K562 (cell line): Measurements from ENCODE around the gene WNK2. TPM values are rescaled to one million over a fixed set of nuclear protein-coding genes. Genes with fewer than 3 reads are reported as not detected.

ENCODE experiments used
- ATAC-seq: fragments of 200-7000 bp; cut with Tn5 transposase; 3 replicates; pipeline ENCODE4 v1.9.1; 2020; ENCODE audit warnings: moderate library complexity
- BruUV-seq: library from RNA; stranded (reverse); fragments of 400-500 nt; replicated peaks from 2 replicates; lab custom pipeline; 2021; lab: Mats Ljungman, UMichigan
- CTCF ChIA-PET: fragments of 300-600 bp; formaldehyde crosslinking; extraction: SDS; loops from one replicate; lab custom pipeline; 2021; ENCODE audit warnings: low intra/inter-chr PET ratio; lab: Yijun Ruan, JAX
- POLR2A ChIA-PET: fragments of 300-600, 350-650 bp; sonication (Branson Sonifier 250); formaldehyde crosslinking; extraction: SDS; loops from one replicate; lab custom pipeline; 2021; ENCODE audit warnings: antibody characterized with exemption, inconsistent platforms; lab: Yijun Ruan, JAX
- DNase-seq, 4 experiments: peaks; one replicate each; pipeline versions ENCODE4 v3.0.0 to v3.0.0-alpha.2; 2011 to 2018; ENCODE audit warnings: low spot score in 3 of 4, mixed read lengths in 3 of 4; ENCODE audit errors: extremely low read depth in 1 of 4
- FAIRE-seq: peaks from 2 replicates; lab custom pipeline; 2011; peaks lifted over from hg19 to GRCh38; lab: Jason Lieb, UNC
- H2AFZ ChIP-seq: 2 replicates; pipeline ENCODE4 v1.6.0; 2011; ENCODE audit warnings: low read depth, low read length, control low read depth, inconsistent platforms
- H3K27ac ChIP-seq: fragments of 200-600 bp; 3 replicates; pipeline ENCODE4 v1.8.0; 2011; ENCODE audit warnings: low read depth, mild to moderate bottlenecking, control low read depth, inconsistent platforms, low read length, moderate library complexity, mixed read lengths; ENCODE audit errors: extremely low read depth
- H3K27me3 ChIP-seq, 2 experiments: fragments of 300-600 bp in 1 of 2; 2 replicates in 1 of 2; 3 replicates in 1 of 2; pipeline versions ENCODE4 v1.6.0 to v1.8.0; 2011; ENCODE audit warnings: inconsistent platforms in 2 of 2, low read length in 2 of 2, mild to moderate bottlenecking in 1 of 2, mixed read lengths in 1 of 2, moderate library complexity in 1 of 2; ENCODE audit not compliant: control insufficient read depth in 2 of 2, insufficient read depth in 2 of 2
- H3K36me3 ChIP-seq: fragments of 300-600 bp; 3 replicates; pipeline ENCODE4 v1.8.0; 2011; ENCODE audit warnings: mild to moderate bottlenecking, low read length, inconsistent platforms; ENCODE audit not compliant: control insufficient read depth, insufficient read depth
- H3K4me1 ChIP-seq, 2 experiments: fragments of 200-600 bp in 1 of 2; replicated peaks in 1 of 2; 2 replicates in 1 of 2; 3 replicates in 1 of 2; pipeline versions ENCODE4 v1.5.1 to v1.8.0; 2011; ENCODE audit warnings: inconsistent platforms in 2 of 2, low read length in 2 of 2, mild to moderate bottlenecking in 1 of 2, mixed read lengths in 1 of 2, moderate library complexity in 1 of 2; ENCODE audit not compliant: control insufficient read depth in 2 of 2, insufficient read depth in 2 of 2
- H3K4me2 ChIP-seq: 2 replicates; pipeline ENCODE4 v1.6.1; 2011; ENCODE audit warnings: low read length, control low read depth, inconsistent platforms, mixed read lengths; ENCODE audit not compliant: insufficient read depth
- H3K4me3 ChIP-seq: fragments of 200-600 bp; sonication (generic), shearing (Covaris generic); 2 replicates; pipeline ENCODE4 v1.5.1; 2016; ENCODE audit warnings: control low read depth, inconsistent platforms
- H3K79me2 ChIP-seq: fragments of 200-600 bp; 3 replicates; pipeline ENCODE4 v1.8.0; 2011; ENCODE audit warnings: low read length, inconsistent platforms; ENCODE audit not compliant: control insufficient read depth, insufficient read depth
- H3K9ac ChIP-seq, 2 experiments: 2 replicates each; pipeline versions ENCODE4 v1.6.0 to v1.6.1; 2011; ENCODE audit warnings: low read depth in 2 of 2, low read length in 2 of 2, control low read depth in 1 of 2, inconsistent platforms in 1 of 2, mild to moderate bottlenecking in 1 of 2, mixed read lengths in 1 of 2; ENCODE audit not compliant: insufficient read depth in 1 of 2
- H3K9me1 ChIP-seq: one replicate; pipeline ENCODE4 v1.6.0; 2011; ENCODE audit warnings: inconsistent platforms, mild to moderate bottlenecking, low read length, moderate library complexity; ENCODE audit not compliant: control insufficient read depth, insufficient read depth
- H3K9me3 ChIP-seq: replicated peaks from 2 replicates; pipeline ENCODE4 v1.5.1; 2011; ENCODE audit warnings: low read depth, low read length, inconsistent platforms; ENCODE audit not compliant: control insufficient read depth, insufficient read depth
- H4K20me1 ChIP-seq: replicated peaks from 2 replicates; pipeline ENCODE4 v1.6.1; 2011; ENCODE audit warnings: low read length, inconsistent platforms, mixed read lengths; ENCODE audit not compliant: control insufficient read depth, insufficient read depth
- ARID3B ChIP-seq: fragments of 250-450 bp; sonication (Bioruptor Pico); IDR thresholded peaks from 2 replicates; pipeline ENCODE4 v1.4.0; 2020; ENCODE audit warnings: borderline replicate concordance
- ETV1 ChIP-seq: fragments of 450-650 bp; conservative IDR thresholded peaks from 2 replicates; pipeline ENCODE4 v1.6.1; 2016; ENCODE audit warnings: missing genetic modification characterization, control low read depth, low read depth, missing compliant biosample characterization
- HBP1 ChIP-seq: fragments of 450-650 bp; formaldehyde crosslinking; IDR thresholded peaks from 2 replicates; pipeline ENCODE4 v1.4.0; 2022; ENCODE audit warnings: missing genetic modification characterization
- HDAC6 ChIP-seq: IDR thresholded peaks from 2 replicates; pipeline ENCODE4 v1.6.1; 2012; ENCODE audit warnings: low read depth, mild to moderate bottlenecking, control low read depth, inconsistent platforms, low read length, moderate library complexity
- JUN ChIP-seq, 2 experiments: sonication (generic) in 1 of 2; formaldehyde crosslinking in 1 of 2; IDR thresholded peaks; 2 replicates each; pipeline versions ENCODE4 v1.6.1 to v1.8.0; 2012 to 2022; ENCODE audit warnings: borderline replicate concordance in 2 of 2, mild to moderate bottlenecking in 2 of 2, improper control_type of control experiment in 1 of 2, low read depth in 1 of 2, low read length in 1 of 2, missing genetic modification reagents in 1 of 2
- KAT8 ChIP-seq: fragments of 450-650 bp; IDR thresholded peaks from 2 replicates; pipeline ENCODE4 v1.6.1; 2016; ENCODE audit warnings: low read depth, mild to moderate bottlenecking
- WGBS: fragments of 100-300 bp; shearing (Covaris generic); methylation state at CpG from one replicate; pipeline ENCODE4 v1.1.6; 2016; ENCODE audit warnings: low coverage, mixed read lengths; ENCODE audit not compliant: insufficient coverage; ENCODE audit errors: missing lambda C conversion rate; 5-methylcytosine and 5-hydroxymethylcytosine counted together
- in situ Hi-C: fragments of 300-500 bp; cut with MboI; formaldehyde crosslinking; loops from 4 replicates; pipeline ENCODE4 v1.15.0; 2018; ENCODE audit warnings: inconsistent platforms, mixed read lengths
- intact Hi-C: fragments of 100-400 bp; cut with micrococcal nuclease; formaldehyde crosslinking; loops from 2 replicates; pipeline ENCODE4 v1.14.2; 2022
- polyA plus RNA-seq, 8 experiments: library from polyadenylated mRNA; depleted of rRNA in 4 of 8; stranded (reverse) in 5 of 8; unstranded in 3 of 8; fragments of >200 nt; fragmentation: Nextera tagmentation in 2 of 8; fragmentation: Illumina TruSeq in 1 of 8; extraction: Ambion mirVana in 2 of 8; extraction: Trizol in 1 of 8; gene quantifications; 2 replicates each; pipeline versions ENCODE4 v1.2.1 to v1.2.3, GENCODE V29; 2011 to 2014; ENCODE audit warnings: inconsistent platforms in 1 of 8, missing spikeins in 1 of 8
- total RNA-seq, 7 experiments: library from RNA; depleted of rRNA in 6 of 7; stranded (reverse); fragments of >200 nt in 6 of 7; fragmentation: Illumina TruSeq in 2 of 7; extraction: Trizol in 2 of 7; gene quantifications; 2 replicates each; pipeline versions ENCODE4 v1.2.1 to v1.2.3, GENCODE V29; 2011 to 2021; ENCODE audit warnings: low replicate concordance in 1 of 7
- TF ChIP-seq, protein P1 (sequence below): fragments of 450-650 bp; formaldehyde crosslinking; IDR thresholded peaks from 2 replicates; pipeline ENCODE4 v1.4.0; 2020; ENCODE audit warnings: mild to moderate bottlenecking, moderate library complexity
- TF ChIP-seq, protein P2 (sequence below): fragments of 450-650 bp; IDR thresholded peaks from 2 replicates; pipeline ENCODE4 v1.6.1; 2016; ENCODE audit warnings: antibody characterized with exemption
- TF ChIP-seq, protein P3 (sequence below): fragments of 250-450 bp; sonication (Bioruptor Pico); IDR thresholded peaks from 2 replicates; pipeline ENCODE4 v1.8.0; 2021; ENCODE audit warnings: mild to moderate bottlenecking, moderate library complexity

WNK2 gene
- total and polyA plus RNA-seq, 9 of the 15 experiments (the other 6 are each of a cell fraction or from before 2014, with no cell fraction given) = 0.36 to 3.3 (median 0.64) TPM; not detected in 2

DNA sequence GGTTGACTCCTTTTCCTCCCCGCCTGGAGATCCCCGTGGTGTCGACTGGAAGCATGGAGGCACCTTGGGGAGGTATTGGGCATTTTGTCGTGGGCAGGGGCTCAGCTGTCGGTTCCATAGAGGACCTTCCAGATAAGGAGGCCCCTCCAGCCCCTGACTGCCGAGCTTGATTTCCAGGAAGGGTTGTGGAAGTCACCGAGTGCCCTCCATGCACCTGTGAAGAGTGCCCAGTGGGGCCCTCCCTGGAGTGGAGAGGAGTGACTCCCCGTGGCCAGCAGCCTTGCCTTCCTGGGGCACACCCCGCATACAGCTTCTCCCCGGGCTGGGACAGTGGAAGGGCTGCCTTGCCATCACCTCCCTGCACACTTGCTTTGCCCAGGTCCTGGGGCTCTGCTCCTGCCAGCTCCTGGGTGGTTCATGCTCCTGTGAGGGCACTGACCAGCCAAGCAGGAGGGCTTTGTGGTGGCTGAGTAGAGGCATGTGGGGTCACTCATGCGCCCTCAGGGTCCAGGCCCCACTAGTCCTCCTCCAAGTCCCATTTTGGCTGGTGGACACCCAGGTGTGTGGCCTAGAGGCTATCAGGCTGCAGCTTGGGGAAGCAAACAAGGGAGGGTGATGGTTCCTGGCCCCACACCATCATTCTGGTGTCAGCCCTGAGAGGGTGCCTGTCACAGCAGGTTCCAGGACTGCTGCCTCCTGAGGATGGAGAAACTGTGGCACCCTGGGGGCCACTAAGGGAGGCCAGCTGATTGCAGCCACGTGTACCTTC lies 133.0 kb downstream of the WNK2 start:
- intact Hi-C loops = no loop called here
- H3K4me3 ChIP-seq = no peak overlapping the region
- no peaks in the 10 kb centered on the region for H4K20me1 ChIP-seq
- H3K27ac ChIP-seq = no peak overlapping the region
- H3K79me2 ChIP-seq = no peaks in the 10 kb centered on the region
- no peaks in the 10 kb centered on the region for H3K9me1 ChIP-seq
- peaks cover 17 to 59% of the 10 kb centered on the region in 2 experiments; a peak in 4 of 5 replicates for H3K27me3 ChIP-seq
- ChIA-PET CTCF (no interaction called here), POLR2A (interaction anchor here (0.6 kb wide), 1 partner anchor 52 kb away, joined by 3 read pairs; no protein-coding TSS in a partner anchor)
- BruUV-seq = no TSS peak
- no peak overlapping the region for H2AFZ ChIP-seq
- ATAC-seq (no peak), FAIRE-seq (no peak), DNase-seq (no peak)
- no peak overlapping the region for H3K4me2 ChIP-seq
- H3K9ac ChIP-seq = no peak overlapping the region; a peak in 1 of 4 replicates
- in situ Hi-C loops = loop anchor here (25.0 kb wide), 1 partner anchor 305 kb away; no protein-coding TSS in a partner anchor
- WGBS = under 1% methylated on average over 11 of the region's 12 CpGs
- TF ChIP-seq, protein P1, sequence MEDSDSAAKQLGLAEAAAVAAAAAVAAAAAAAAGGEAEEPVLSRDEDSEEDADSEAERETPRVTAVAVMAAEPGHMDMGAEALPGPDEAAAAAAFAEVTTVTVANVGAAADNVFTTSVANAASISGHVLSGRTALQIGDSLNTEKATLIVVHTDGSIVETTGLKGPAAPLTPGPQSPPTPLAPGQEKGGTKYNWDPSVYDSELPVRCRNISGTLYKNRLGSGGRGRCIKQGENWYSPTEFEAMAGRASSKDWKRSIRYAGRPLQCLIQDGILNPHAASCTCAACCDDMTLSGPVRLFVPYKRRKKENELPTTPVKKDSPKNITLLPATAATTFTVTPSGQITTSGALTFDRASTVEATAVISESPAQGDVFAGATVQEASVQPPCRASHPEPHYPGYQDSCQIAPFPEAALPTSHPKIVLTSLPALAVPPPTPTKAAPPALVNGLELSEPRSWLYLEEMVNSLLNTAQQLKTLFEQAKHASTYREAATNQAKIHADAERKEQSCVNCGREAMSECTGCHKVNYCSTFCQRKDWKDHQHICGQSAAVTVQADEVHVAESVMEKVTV = no peak
- TF ChIP-seq HBP1 (CRISPR knock-in tag) = no peak
- TF ChIP-seq ARID3B (CRISPR knock-in tag) = no peak
- TF ChIP-seq, protein P2, sequence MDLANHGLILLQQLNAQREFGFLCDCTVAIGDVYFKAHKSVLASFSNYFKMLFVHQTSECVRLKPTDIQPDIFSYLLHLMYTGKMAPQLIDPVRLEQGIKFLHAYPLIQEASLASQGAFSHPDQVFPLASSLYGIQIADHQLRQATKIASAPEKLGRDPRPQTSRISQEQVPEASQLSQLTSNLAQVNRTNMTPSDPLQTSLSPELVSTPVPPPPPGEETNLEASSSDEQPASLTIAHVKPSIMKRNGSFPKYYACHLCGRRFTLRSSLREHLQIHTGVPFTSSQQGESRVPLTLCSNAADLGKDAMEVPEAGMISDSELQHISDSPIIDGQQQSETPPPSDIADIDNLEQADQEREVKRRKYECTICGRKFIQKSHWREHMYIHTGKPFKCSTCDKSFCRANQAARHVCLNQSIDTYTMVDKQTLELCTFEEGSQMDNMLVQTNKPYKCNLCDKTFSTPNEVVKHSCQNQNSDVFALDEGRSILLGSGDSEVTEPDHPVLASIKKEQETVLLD = no peak
- TF ChIP-seq ETV1 (tag) = no peak
- TF ChIP-seq JUN (IDR thresholded peaks at IDR 0.05; ENCODE audit: borderline replicate concordance, low read depth, low read length) = no peak
- TF ChIP-seq JUN (CRISPR knock-in tag; IDR thresholded peaks at IDR 0.05; ENCODE audit: borderline replicate concordance) = no peak
- TF ChIP-seq, protein P3, sequence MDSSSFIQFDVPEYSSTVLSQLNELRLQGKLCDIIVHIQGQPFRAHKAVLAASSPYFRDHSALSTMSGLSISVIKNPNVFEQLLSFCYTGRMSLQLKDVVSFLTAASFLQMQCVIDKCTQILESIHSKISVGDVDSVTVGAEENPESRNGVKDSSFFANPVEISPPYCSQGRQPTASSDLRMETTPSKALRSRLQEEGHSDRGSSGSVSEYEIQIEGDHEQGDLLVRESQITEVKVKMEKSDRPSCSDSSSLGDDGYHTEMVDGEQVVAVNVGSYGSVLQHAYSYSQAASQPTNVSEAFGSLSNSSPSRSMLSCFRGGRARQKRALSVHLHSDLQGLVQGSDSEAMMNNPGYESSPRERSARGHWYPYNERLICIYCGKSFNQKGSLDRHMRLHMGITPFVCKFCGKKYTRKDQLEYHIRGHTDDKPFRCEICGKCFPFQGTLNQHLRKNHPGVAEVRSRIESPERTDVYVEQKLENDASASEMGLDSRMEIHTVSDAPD (CRISPR knock-in tag) = no peak
- TF ChIP-seq KAT8 = no peak
- no peak for TF ChIP-seq HDAC6
- H3K9me3 ChIP-seq = no peaks in the 10 kb centered on the region
- peaks cover 0 to 10% of the 10 kb centered on the region in 2 experiments; a peak in 2 of 5 replicates for H3K4me1 ChIP-seq
- no peaks in the 10 kb centered on the region for H3K36me3 ChIP-seq
